GM23338 (cell line): Measurements from ENCODE around the gene KIRREL3. TPM values are rescaled to one million over a fixed set of nuclear protein-coding genes. Genes with fewer than 3 reads are reported as not detected.

Experiments used
- ATAC-seq: fragments of 200-7000 bp; cut with Tn5 transposase; 3 replicates; pipeline ENCODE4 v1.9.1; 2020
- DNase-seq: peaks from one replicate; pipeline ENCODE4 v3.0.0-alpha.2; 2015; ENCODE audit warnings: low spot score
- H2AFZ ChIP-seq: fragments of 200-600 bp; sonication (generic); 2 replicates; pipeline ENCODE4 v1.8.0; 2016; ENCODE audit warnings: antibody characterized with exemption, mild to moderate bottlenecking, moderate library complexity
- H3F3A ChIP-seq: fragments of 200-600 bp; sonication (generic); replicated peaks from 2 replicates; pipeline ENCODE4 v1.8.0; 2017; ENCODE audit warnings: antibody characterized with exemption, mixed run types, low read depth
- H3K27ac ChIP-seq: fragments of 200-600 bp; sonication (generic); 2 replicates; pipeline ENCODE4 v1.6.1; 2016; ENCODE audit warnings: low read depth
- H3K27me3 ChIP-seq: fragments of 200-600 bp; sonication (generic); 2 replicates; pipeline ENCODE4 v1.8.0; 2016; ENCODE audit warnings: mild to moderate bottlenecking, mixed run types, moderate library complexity; ENCODE audit not compliant: insufficient read depth
- H3K36me3 ChIP-seq: fragments of 200-600 bp; sonication (generic); 2 replicates; pipeline ENCODE4 v1.8.0; 2016; ENCODE audit warnings: mild to moderate bottlenecking; ENCODE audit not compliant: insufficient read depth
- H3K4me1 ChIP-seq: fragments of 200-600 bp; sonication (generic); 2 replicates; pipeline ENCODE4 v1.8.0; 2016; ENCODE audit warnings: mild to moderate bottlenecking, moderate library complexity; ENCODE audit not compliant: insufficient read depth
- H3K4me2 ChIP-seq: fragments of 200-600 bp; sonication (generic); 2 replicates; pipeline ENCODE4 v1.7.1; 2017; ENCODE audit warnings: mixed run types
- H3K4me3 ChIP-seq: fragments of 200-600 bp; sonication (generic); 2 replicates; pipeline ENCODE4 v1.6.1; 2016; ENCODE audit warnings: mixed run types
- H3K79me2 ChIP-seq: fragments of 200-600 bp; sonication (generic); replicated peaks from 2 replicates; pipeline ENCODE4 v1.8.0; 2017; ENCODE audit warnings: mild to moderate bottlenecking; ENCODE audit not compliant: insufficient read depth
- H3K9me2 ChIP-seq: fragments of 200-600 bp; sonication (generic); 2 replicates; pipeline ENCODE4 v1.8.0; 2017; ENCODE audit not compliant: insufficient read depth
- H4K20me1 ChIP-seq: fragments of 200-600 bp; sonication (generic); replicated peaks from 2 replicates; pipeline ENCODE4 v1.8.0; 2017; ENCODE audit warnings: mild to moderate bottlenecking; ENCODE audit not compliant: insufficient read depth
- H3K27ac Mint-ChIP-seq: 2 replicates; pipeline ENCODE4 v1.8.0; 2020; ENCODE audit warnings: inconsistent platforms, mild to moderate bottlenecking, moderate library complexity, mixed read lengths
- H3K27me3 Mint-ChIP-seq: 3 replicates; pipeline ENCODE4 v1.8.0; 2022; ENCODE audit warnings: low read depth, mild to moderate bottlenecking, moderate library complexity, mixed read lengths, inconsistent platforms; ENCODE audit not compliant: insufficient read depth, poor library complexity
- H3K36me3 Mint-ChIP-seq: 3 replicates; pipeline ENCODE4 v1.8.0; 2021; ENCODE audit warnings: low read depth, mild to moderate bottlenecking, inconsistent platforms, moderate library complexity, mixed read lengths
- H3K4me1 Mint-ChIP-seq: 3 replicates; pipeline ENCODE4 v1.8.0; 2020; ENCODE audit warnings: mild to moderate bottlenecking, inconsistent platforms, mixed read lengths
- H3K4me3 Mint-ChIP-seq: 3 replicates; pipeline ENCODE4 v1.8.0; 2021; ENCODE audit warnings: moderate library complexity, mild to moderate bottlenecking, inconsistent platforms, mixed read lengths
- H3K9me3 Mint-ChIP-seq: 3 replicates; pipeline ENCODE4 v1.8.0; 2020; ENCODE audit warnings: moderate library complexity, mild to moderate bottlenecking, inconsistent platforms, mixed read lengths
- EZH2 ChIP-seq: fragments of 200-600 bp; sonication (generic); IDR thresholded peaks from one replicate; pipeline ENCODE4 v1.8.0; 2017; ENCODE audit warnings: antibody characterized with exemption, mild to moderate bottlenecking, low read depth; ENCODE audit not compliant: unreplicated experiment
- EZH2phosphoT487 ChIP-seq: fragments of 200-600 bp; sonication (generic); IDR thresholded peaks from one replicate; pipeline ENCODE4 v1.8.1; 2018; ENCODE audit warnings: antibody characterized with exemption; ENCODE audit not compliant: unreplicated experiment
- JUNB ChIP-seq: IDR thresholded peaks from one replicate; pipeline ENCODE4 v1.6.1; 2016; ENCODE audit warnings: antibody characterized with exemption; ENCODE audit not compliant: unreplicated experiment
- NANOG ChIP-seq: IDR thresholded peaks from 2 replicates; pipeline ENCODE4 v1.6.1; 2016; ENCODE audit warnings: antibody characterized with exemption, borderline replicate concordance
- POLR2AphosphoS5 ChIP-seq: IDR thresholded peaks from 2 replicates; pipeline ENCODE4 v1.6.1; 2016; ENCODE audit warnings: antibody characterized with exemption, low read depth
- STAT1 ChIP-seq: IDR thresholded peaks from one replicate; pipeline ENCODE4 v1.6.1; 2016; ENCODE audit warnings: antibody characterized with exemption; ENCODE audit not compliant: unreplicated experiment
- polyA plus RNA-seq: library from polyadenylated mRNA; unstranded; fragments of >200 nt; fragmentation: Nextera tagmentation; extraction: Ambion mirVana; gene quantifications from 2 replicates; pipeline ENCODE4 v1.2.1, GENCODE V29; 2016
- total RNA-seq: library from RNA; depleted of rRNA; stranded (reverse); fragments of >200 nt; shearing (Covaris generic); gene quantifications from 2 replicates; pipeline ENCODE4 v1.2.3, GENCODE V29; 2014
- TF ChIP-seq, protein P1 (sequence below), 2 experiments: fragments of 200-600 bp in 1 of 2; sonication (generic) in 1 of 2; conservative IDR thresholded peaks; 2 replicates each; pipeline versions ENCODE4 v1.5.1 to v1.6.1; 2016 to 2017; ENCODE audit warnings: antibody characterized with exemption in 2 of 2, low read depth in 2 of 2, mild to moderate bottlenecking in 2 of 2, moderate library complexity in 1 of 2
- TF ChIP-seq, protein P2 (sequence below): IDR thresholded peaks from 2 replicates; pipeline ENCODE4 v1.6.1; 2016; ENCODE audit warnings: antibody characterized with exemption
- TF ChIP-seq, protein P3 (sequence below): IDR thresholded peaks from one replicate; pipeline ENCODE4 v1.6.1; 2018; ENCODE audit warnings: antibody characterized with exemption; ENCODE audit not compliant: unreplicated experiment
- TF ChIP-seq, protein P4 (sequence below): fragments of 250-450 bp; sonication (Bioruptor Pico); IDR thresholded peaks from 2 replicates; pipeline ENCODE4 v1.5.0; 2020; ENCODE audit warnings: mild to moderate bottlenecking, moderate library complexity

KIRREL3 gene
- total and polyA plus RNA-seq, 2 experiments from 2014 or later, result 0.13 to 1.5 TPM

DNA sequence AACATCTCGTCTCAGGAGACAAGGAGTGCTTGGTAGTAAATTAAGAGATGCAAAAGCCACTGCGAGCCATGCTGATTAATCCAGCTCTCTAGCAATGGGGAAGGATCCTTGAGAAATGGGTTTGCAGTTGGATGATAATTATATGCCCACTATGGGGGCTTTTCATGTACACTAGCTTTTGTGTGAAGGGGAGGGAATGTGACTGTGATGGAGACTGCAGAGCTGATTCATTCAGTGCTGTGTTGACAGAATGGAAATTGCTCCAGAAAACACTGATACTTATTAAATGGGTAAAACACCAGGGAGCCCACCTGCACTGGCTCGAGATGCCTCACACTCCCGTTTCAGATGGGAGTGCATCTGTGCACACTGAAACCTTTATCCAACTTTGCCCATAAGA is 37.0 kb upstream of the KIRREL3 start (continued):
- TF ChIP-seq, protein P1, sequence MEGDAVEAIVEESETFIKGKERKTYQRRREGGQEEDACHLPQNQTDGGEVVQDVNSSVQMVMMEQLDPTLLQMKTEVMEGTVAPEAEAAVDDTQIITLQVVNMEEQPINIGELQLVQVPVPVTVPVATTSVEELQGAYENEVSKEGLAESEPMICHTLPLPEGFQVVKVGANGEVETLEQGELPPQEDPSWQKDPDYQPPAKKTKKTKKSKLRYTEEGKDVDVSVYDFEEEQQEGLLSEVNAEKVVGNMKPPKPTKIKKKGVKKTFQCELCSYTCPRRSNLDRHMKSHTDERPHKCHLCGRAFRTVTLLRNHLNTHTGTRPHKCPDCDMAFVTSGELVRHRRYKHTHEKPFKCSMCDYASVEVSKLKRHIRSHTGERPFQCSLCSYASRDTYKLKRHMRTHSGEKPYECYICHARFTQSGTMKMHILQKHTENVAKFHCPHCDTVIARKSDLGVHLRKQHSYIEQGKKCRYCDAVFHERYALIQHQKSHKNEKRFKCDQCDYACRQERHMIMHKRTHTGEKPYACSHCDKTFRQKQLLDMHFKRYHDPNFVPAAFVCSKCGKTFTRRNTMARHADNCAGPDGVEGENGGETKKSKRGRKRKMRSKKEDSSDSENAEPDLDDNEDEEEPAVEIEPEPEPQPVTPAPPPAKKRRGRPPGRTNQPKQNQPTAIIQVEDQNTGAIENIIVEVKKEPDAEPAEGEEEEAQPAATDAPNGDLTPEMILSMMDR (conservative IDR thresholded peaks at IDR 0.05; ENCODE audit: low read depth in 2 of 2), result no peak
- no peak for TF ChIP-seq JUNB
- TF ChIP-seq EZH2phosphoT487, result no peak
- TF ChIP-seq, protein P2, sequence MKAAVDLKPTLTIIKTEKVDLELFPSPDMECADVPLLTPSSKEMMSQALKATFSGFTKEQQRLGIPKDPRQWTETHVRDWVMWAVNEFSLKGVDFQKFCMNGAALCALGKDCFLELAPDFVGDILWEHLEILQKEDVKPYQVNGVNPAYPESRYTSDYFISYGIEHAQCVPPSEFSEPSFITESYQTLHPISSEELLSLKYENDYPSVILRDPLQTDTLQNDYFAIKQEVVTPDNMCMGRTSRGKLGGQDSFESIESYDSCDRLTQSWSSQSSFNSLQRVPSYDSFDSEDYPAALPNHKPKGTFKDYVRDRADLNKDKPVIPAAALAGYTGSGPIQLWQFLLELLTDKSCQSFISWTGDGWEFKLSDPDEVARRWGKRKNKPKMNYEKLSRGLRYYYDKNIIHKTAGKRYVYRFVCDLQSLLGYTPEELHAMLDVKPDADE, result no peak
- TF ChIP-seq, protein P3, sequence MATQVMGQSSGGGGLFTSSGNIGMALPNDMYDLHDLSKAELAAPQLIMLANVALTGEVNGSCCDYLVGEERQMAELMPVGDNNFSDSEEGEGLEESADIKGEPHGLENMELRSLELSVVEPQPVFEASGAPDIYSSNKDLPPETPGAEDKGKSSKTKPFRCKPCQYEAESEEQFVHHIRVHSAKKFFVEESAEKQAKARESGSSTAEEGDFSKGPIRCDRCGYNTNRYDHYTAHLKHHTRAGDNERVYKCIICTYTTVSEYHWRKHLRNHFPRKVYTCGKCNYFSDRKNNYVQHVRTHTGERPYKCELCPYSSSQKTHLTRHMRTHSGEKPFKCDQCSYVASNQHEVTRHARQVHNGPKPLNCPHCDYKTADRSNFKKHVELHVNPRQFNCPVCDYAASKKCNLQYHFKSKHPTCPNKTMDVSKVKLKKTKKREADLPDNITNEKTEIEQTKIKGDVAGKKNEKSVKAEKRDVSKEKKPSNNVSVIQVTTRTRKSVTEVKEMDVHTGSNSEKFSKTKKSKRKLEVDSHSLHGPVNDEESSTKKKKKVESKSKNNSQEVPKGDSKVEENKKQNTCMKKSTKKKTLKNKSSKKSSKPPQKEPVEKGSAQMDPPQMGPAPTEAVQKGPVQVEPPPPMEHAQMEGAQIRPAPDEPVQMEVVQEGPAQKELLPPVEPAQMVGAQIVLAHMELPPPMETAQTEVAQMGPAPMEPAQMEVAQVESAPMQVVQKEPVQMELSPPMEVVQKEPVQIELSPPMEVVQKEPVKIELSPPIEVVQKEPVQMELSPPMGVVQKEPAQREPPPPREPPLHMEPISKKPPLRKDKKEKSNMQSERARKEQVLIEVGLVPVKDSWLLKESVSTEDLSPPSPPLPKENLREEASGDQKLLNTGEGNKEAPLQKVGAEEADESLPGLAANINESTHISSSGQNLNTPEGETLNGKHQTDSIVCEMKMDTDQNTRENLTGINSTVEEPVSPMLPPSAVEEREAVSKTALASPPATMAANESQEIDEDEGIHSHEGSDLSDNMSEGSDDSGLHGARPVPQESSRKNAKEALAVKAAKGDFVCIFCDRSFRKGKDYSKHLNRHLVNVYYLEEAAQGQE, result no peak
- no peak for TF ChIP-seq EZH2

DNA sequence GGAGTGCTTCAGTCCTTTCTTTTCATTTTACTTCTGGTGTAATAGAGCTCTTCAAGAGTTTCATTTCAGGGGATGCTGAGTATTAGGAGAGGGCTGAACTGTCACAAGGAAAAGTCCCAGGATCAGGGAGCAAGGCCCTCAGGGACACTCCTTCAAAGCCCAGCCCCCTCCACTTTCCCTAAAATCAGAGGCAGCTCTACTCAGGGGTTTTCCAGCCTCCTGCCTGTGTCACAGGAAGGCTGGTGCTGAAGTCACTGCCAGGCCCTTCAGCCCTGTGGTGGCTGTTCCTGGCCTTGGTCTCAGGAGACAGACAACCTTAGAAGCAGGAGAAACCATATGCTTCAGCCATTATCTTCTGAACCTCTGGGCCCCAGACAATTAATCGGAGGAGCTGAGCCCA is 36.4 kb upstream of the KIRREL3 start:
- H3K9me3 Mint-ChIP-seq, result no peaks in the 10 kb centered on the region
- TF ChIP-seq EZH2 (no peak), POLR2AphosphoS5 (no peak), JUNB (no peak), NANOG (no peak), STAT1 (no peak)
- TF ChIP-seq, protein P1 (conservative IDR thresholded peaks at IDR 0.05; ENCODE audit: low read depth in 2 of 2), result no peak
- TF ChIP-seq, protein P4, sequence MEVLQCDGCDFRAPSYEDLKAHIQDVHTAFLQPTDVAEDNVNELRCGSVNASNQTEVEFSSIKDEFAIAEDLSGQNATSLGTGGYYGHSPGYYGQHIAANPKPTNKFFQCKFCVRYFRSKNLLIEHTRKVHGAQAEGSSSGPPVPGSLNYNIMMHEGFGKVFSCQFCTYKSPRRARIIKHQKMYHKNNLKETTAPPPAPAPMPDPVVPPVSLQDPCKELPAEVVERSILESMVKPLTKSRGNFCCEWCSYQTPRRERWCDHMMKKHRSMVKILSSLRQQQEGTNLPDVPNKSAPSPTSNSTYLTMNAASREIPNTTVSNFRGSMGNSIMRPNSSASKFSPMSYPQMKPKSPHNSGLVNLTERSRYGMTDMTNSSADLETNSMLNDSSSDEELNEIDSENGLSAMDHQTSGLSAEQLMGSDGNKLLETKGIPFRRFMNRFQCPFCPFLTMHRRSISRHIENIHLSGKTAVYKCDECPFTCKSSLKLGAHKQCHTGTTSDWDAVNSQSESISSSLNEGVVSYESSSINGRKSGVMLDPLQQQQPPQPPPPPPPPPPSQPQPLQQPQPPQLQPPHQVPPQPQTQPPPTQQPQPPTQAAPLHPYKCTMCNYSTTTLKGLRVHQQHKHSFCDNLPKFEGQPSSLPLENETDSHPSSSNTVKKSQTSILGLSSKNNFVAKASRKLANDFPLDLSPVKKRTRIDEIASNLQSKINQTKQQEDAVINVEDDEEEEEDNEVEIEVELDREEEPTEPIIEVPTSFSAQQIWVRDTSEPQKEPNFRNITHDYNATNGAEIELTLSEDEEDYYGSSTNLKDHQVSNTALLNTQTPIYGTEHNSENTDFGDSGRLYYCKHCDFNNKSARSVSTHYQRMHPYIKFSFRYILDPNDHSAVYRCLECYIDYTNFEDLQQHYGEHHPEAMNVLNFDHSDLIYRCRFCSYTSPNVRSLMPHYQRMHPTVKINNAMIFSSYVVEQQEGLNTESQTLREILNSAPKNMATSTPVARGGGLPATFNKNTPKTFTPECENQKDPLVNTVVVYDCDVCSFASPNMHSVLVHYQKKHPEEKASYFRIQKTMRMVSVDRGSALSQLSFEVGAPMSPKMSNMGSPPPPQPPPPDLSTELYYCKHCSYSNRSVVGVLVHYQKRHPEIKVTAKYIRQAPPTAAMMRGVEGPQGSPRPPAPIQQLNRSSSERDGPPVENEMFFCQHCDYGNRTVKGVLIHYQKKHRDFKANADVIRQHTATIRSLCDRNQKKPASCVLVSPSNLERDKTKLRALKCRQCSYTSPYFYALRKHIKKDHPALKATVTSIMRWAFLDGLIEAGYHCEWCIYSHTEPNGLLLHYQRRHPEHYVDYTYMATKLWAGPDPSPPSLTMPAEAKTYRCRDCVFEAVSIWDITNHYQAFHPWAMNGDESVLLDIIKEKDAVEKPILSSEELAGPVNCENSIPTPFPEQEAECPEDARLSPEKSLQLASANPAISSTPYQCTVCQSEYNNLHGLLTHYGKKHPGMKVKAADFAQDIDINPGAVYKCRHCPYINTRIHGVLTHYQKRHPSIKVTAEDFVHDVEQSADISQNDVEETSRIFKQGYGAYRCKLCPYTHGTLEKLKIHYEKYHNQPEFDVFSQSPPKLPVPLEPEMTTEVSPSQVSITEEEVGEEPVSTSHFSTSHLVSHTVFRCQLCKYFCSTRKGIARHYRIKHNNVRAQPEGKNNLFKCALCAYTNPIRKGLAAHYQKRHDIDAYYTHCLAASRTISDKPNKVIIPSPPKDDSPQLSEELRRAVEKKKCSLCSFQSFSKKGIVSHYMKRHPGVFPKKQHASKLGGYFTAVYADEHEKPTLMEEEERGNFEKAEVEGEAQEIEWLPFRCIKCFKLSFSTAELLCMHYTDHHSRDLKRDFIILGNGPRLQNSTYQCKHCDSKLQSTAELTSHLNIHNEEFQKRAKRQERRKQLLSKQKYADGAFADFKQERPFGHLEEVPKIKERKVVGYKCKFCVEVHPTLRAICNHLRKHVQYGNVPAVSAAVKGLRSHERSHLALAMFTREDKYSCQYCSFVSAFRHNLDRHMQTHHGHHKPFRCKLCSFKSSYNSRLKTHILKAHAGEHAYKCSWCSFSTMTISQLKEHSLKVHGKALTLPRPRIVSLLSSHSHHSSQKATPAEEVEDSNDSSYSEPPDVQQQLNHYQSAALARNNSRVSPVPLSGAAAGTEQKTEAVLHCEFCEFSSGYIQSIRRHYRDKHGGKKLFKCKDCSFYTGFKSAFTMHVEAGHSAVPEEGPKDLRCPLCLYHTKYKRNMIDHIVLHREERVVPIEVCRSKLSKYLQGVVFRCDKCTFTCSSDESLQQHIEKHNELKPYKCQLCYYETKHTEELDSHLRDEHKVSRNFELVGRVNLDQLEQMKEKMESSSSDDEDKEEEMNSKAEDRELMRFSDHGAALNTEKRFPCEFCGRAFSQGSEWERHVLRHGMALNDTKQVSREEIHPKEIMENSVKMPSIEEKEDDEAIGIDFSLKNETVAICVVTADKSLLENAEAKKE (CRISPR knock-in tag), result no peak

More for the DNA sequence above, 36.4 kb upstream of the KIRREL3 start:
- Mint-ChIP-seq H3K27me3 (no peaks in the 10 kb centered on the region), H3K4me1 (peaks cover 29% of the 10 kb centered on the region), H3K27ac (no peak overlapping the region), H3K4me3 (no peak overlapping the region), H3K36me3 (no peaks in the 10 kb centered on the region)
- Histone ChIP-seq H3K36me3 (no peaks in the 10 kb centered on the region), H3K9me2 (peaks cover 4% of the 10 kb centered on the region; the same call in 1 of the 2 replicates), H3K4me1 (peaks cover 9% of the 10 kb centered on the region; the same call in 1 of the 2 replicates), H2AFZ (0 out of 2 replicates have a peak overlapping the region, but pooled peaks have one; percentile 18), H3K27ac (no peak overlapping the region), H4K20me1 (no peaks in the 10 kb centered on the region), H3K79me2 (no peaks in the 10 kb centered on the region), H3F3A (no peaks in the 10 kb centered on the region), H3K4me2 (no peak overlapping the region), H3K4me3 (no peak overlapping the region), H3K27me3 (no peaks in the 10 kb centered on the region)
- ATAC-seq, result no peak; the same call in 1 of the 3 replicates
- DNase-seq, result no peak
